H9 (cell line): ENCODE results near the gene PRMT2. TPM values are rescaled to one million over a fixed set of nuclear protein-coding genes. Genes with fewer than 3 reads are reported as not detected.

ENCODE experiments used
- DNase-seq: peaks from one replicate; pipeline ENCODE4 v3.0.0-alpha.2; 2017
- H2AFZ ChIP-seq: one replicate; pipeline ENCODE4 v1.6.1; 2013; ENCODE audit warnings: mild to moderate bottlenecking, low read length, control low read depth, moderate library complexity
- H2AK5ac ChIP-seq: 2 replicates; pipeline ENCODE4 v1.6.1; 2013; ENCODE audit warnings: low read length, control low read depth, mixed read lengths; ENCODE audit not compliant: insufficient read length
- H2BK120ac ChIP-seq: one replicate; pipeline ENCODE4 v1.6.1; 2013; ENCODE audit warnings: low read depth, mild to moderate bottlenecking, low read length, control low read depth, inconsistent platforms; ENCODE audit not compliant: poor library complexity, severe bottlenecking
- H2BK12ac ChIP-seq: 2 replicates; pipeline ENCODE4 v1.6.1; 2013; ENCODE audit warnings: low read length, control low read depth, mixed read lengths, low read depth; ENCODE audit not compliant: insufficient read length
- H2BK15ac ChIP-seq: 2 replicates; pipeline ENCODE4 v1.6.1; 2013; ENCODE audit warnings: low read depth, low read length, control low read depth
- H2BK20ac ChIP-seq: one replicate; pipeline ENCODE4 v1.6.1; 2013; ENCODE audit warnings: low read depth, mild to moderate bottlenecking, low read length, control low read depth, inconsistent platforms; ENCODE audit not compliant: poor library complexity, severe bottlenecking
- H2BK5ac ChIP-seq: 2 replicates; pipeline ENCODE4 v1.6.1; 2013; ENCODE audit warnings: low read length, control low read depth, mixed read lengths; ENCODE audit not compliant: insufficient read length
- H3K14ac ChIP-seq: 2 replicates; pipeline ENCODE4 v1.6.1; 2013; ENCODE audit warnings: low read length, control low read depth; ENCODE audit not compliant: insufficient read depth
- H3K18ac ChIP-seq: 2 replicates; pipeline ENCODE4 v1.6.1; 2013; ENCODE audit warnings: low read depth, mild to moderate bottlenecking, mixed read lengths, low read length, control low read depth; ENCODE audit not compliant: insufficient read length
- H3K23ac ChIP-seq: 2 replicates; pipeline ENCODE4 v1.6.1; 2013; ENCODE audit warnings: low read length, control low read depth, mixed read lengths, low read depth; ENCODE audit not compliant: insufficient read length
- H3K23me2 ChIP-seq: 2 replicates; pipeline ENCODE4 v1.6.1; 2013; ENCODE audit warnings: low read depth, mild to moderate bottlenecking, mixed read lengths, low read length, control low read depth; ENCODE audit not compliant: insufficient read length, poor library complexity, severe bottlenecking
- H3K27ac ChIP-seq: 2 replicates; pipeline ENCODE4 v1.5.1; 2013; ENCODE audit warnings: low read length, control low read depth, mixed read lengths, low read depth; ENCODE audit not compliant: insufficient read length
- H3K27me3 ChIP-seq: 2 replicates; pipeline ENCODE4 v1.6.1; 2013; ENCODE audit warnings: low read length, control low read depth, inconsistent platforms; ENCODE audit not compliant: insufficient read depth
- H3K4ac ChIP-seq: 2 replicates; pipeline ENCODE4 v1.6.1; 2013; ENCODE audit warnings: low read depth, mild to moderate bottlenecking, control low read depth, inconsistent platforms, low read length, moderate library complexity
- H3K4me1 ChIP-seq: 2 replicates; pipeline ENCODE4 v1.6.1; 2013; ENCODE audit warnings: low read length, control low read depth, inconsistent platforms; ENCODE audit not compliant: insufficient read depth
- H3K4me2 ChIP-seq: 2 replicates; pipeline ENCODE4 v1.6.1; 2013; ENCODE audit warnings: low read length, control low read depth, mixed read lengths; ENCODE audit not compliant: insufficient read length, insufficient read depth
- H3K56ac ChIP-seq: 2 replicates; pipeline ENCODE4 v1.6.1; 2013; ENCODE audit warnings: low read depth, mild to moderate bottlenecking, mixed read lengths, low read length, control low read depth; ENCODE audit not compliant: insufficient read length
- H3K79me1 ChIP-seq: 2 replicates; pipeline ENCODE4 v1.6.1; 2013; ENCODE audit warnings: low read depth, mild to moderate bottlenecking, moderate library complexity, low read length, control low read depth, inconsistent platforms; ENCODE audit not compliant: insufficient read depth, poor library complexity, severe bottlenecking
- H3K79me2 ChIP-seq: 2 replicates; pipeline ENCODE4 v1.6.1; 2013; ENCODE audit warnings: low read length, control low read depth, inconsistent platforms; ENCODE audit not compliant: insufficient read depth
- H3K9ac ChIP-seq: 2 replicates; pipeline ENCODE4 v1.6.1; 2013; ENCODE audit warnings: low read length, control low read depth, mixed read lengths; ENCODE audit not compliant: insufficient read length; ENCODE audit errors: extremely low read depth
- H3K9me3 ChIP-seq: one replicate; pipeline ENCODE4 v1.6.1; 2013; ENCODE audit warnings: low read depth, low read length, inconsistent platforms; ENCODE audit not compliant: control insufficient read depth
- H3T11ph ChIP-seq: one replicate; pipeline ENCODE4 v1.6.1; 2013; ENCODE audit warnings: mild to moderate bottlenecking, low read length, control low read depth, inconsistent platforms
- H4K20me1 ChIP-seq: one replicate; pipeline ENCODE4 v1.6.1; 2013; ENCODE audit not compliant: control insufficient read depth, insufficient read length, insufficient read depth
- H4K5ac ChIP-seq: 2 replicates; pipeline ENCODE4 v1.6.1; 2013; ENCODE audit warnings: low read depth, mild to moderate bottlenecking, mixed read lengths, low read length, control low read depth; ENCODE audit not compliant: insufficient read length
- H4K8ac ChIP-seq: replicated peaks from 2 replicates; pipeline ENCODE4 v1.6.1; 2013; ENCODE audit warnings: low read length, control low read depth, mixed read lengths, low read depth; ENCODE audit not compliant: insufficient read length
- H4K91ac ChIP-seq: 2 replicates; pipeline ENCODE4 v1.6.1; 2013; ENCODE audit warnings: low read depth, mild to moderate bottlenecking, moderate library complexity, mixed read lengths, low read length, control low read depth; ENCODE audit not compliant: insufficient read length
- H3K27ac Mint-ChIP-seq, 3 experiments: 2 replicates in 2 of 3; 3 replicates in 1 of 3; pipeline ENCODE4 v1.8.0; 2020 to 2021; ENCODE audit warnings: mixed read lengths in 3 of 3, mild to moderate bottlenecking in 1 of 3, moderate library complexity in 1 of 3
- H3K27me3 Mint-ChIP-seq: 2 replicates; pipeline ENCODE4 v1.8.0; 2021; ENCODE audit warnings: low read depth, mild to moderate bottlenecking, moderate library complexity, mixed read lengths
- H3K36me3 Mint-ChIP-seq, 3 experiments: 2 replicates in 2 of 3; 3 replicates in 1 of 3; pipeline ENCODE4 v1.8.0; 2020 to 2021; ENCODE audit warnings: low read depth in 3 of 3, mixed read lengths in 3 of 3; ENCODE audit not compliant: insufficient read depth in 1 of 3
- H3K4me1 Mint-ChIP-seq, 2 experiments: 2 replicates each; pipeline ENCODE4 v1.8.0; 2020; ENCODE audit warnings: mixed read lengths in 2 of 2
- H3K4me3 Mint-ChIP-seq, 2 experiments: 2 replicates in 1 of 2; 3 replicates in 1 of 2; pipeline ENCODE4 v1.8.0; 2020 to 2021; ENCODE audit warnings: mild to moderate bottlenecking in 2 of 2, mixed read lengths in 2 of 2, moderate library complexity in 1 of 2
- H3K9me3 Mint-ChIP-seq, 2 experiments: 2 replicates in 1 of 2; 3 replicates in 1 of 2; pipeline ENCODE4 v1.8.0; 2020; ENCODE audit warnings: mild to moderate bottlenecking in 2 of 2, mixed read lengths in 2 of 2, moderate library complexity in 1 of 2
- CTCF ChIP-seq: fragments of 200-600 bp; sonication (generic); conservative IDR thresholded peaks from 3 replicates; pipeline ENCODE4 v1.8.0; 2021; ENCODE audit warnings: antibody characterized with exemption, mild to moderate bottlenecking
- WGBS: extraction: QIAGEN DNeasy Blood & Tissue Kit; methylation state at CpG from one replicate; pipeline ENCODE4 v1.1.7; 2013; ENCODE audit warnings: missing lambda C conversion rate, low lambda C conversion rate, mixed read lengths; ENCODE audit not compliant: insufficient read length; ENCODE audit errors: extremely low coverage; 5-methylcytosine and 5-hydroxymethylcytosine counted together
- total RNA-seq: library from RNA; stranded (reverse); gene quantifications from 2 replicates; pipeline ENCODE4 v1.2.1, GENCODE V29; 2021

PRMT2 gene
- total RNA-seq, 1 experiment from 2014 or later = 53.7 TPM

- H3T11ph ChIP-seq = no peak overlapping the region
- H3K9ac ChIP-seq = no peak overlapping the region
- H3K27ac ChIP-seq = no peak overlapping the region
- Mint-ChIP-seq H3K9me3 (no peaks in the 10 kb centered on the region), H3K36me3 (peaks cover 0 to 14% (median 0%) of the 10 kb centered on the region in 3 experiments; a peak in 3 of 7 replicates), H3K4me3 (peak overlapping the region; percentile 77 to 83), H3K27ac (no peak overlapping the region), H3K27me3 (peaks cover 2% of the 10 kb centered on the region; the same call in 1 of the 2 replicates), H3K4me1 (peaks cover 9 to 14% of the 10 kb centered on the region in 2 experiments)
- H2BK20ac ChIP-seq = no peak overlapping the region
- H3K18ac ChIP-seq = no peak overlapping the region
- H3K14ac ChIP-seq = peak overlapping the region; percentile 78; the same call in 1 of the 2 replicates
- DNase-seq = peak; percentile 54
- no peak overlapping the region for H2BK120ac ChIP-seq
- no peak overlapping the region for H4K91ac ChIP-seq
- H2AK5ac ChIP-seq = no peak overlapping the region
- no peaks in the 10 kb centered on the region for H3K79me1 ChIP-seq
- H3K4me1 ChIP-seq = peaks cover 2% of the 10 kb centered on the region; the same call in 1 of the 2 replicates
- H3K79me2 ChIP-seq = no peaks in the 10 kb centered on the region
- no peak for TF ChIP-seq CTCF
- H3K56ac ChIP-seq = no peak overlapping the region
- no peaks in the 10 kb centered on the region for H3K9me3 ChIP-seq
- no peak overlapping the region for H4K8ac ChIP-seq
- peaks cover 16% of the 10 kb centered on the region for H3K23me2 ChIP-seq
- H2BK15ac ChIP-seq = no peak overlapping the region
- no peak overlapping the region for H3K23ac ChIP-seq
- no CpG with 5 or more reads among the region's 53 CpGs for WGBS
- H2BK5ac ChIP-seq = no peak overlapping the region
- no peaks in the 10 kb centered on the region for H4K20me1 ChIP-seq
- no peaks in the 10 kb centered on the region for H3K27me3 ChIP-seq
- H3K4ac ChIP-seq = no peak overlapping the region
- no peak overlapping the region for H4K5ac ChIP-seq
- H3K4me2 ChIP-seq = peak overlapping the region; percentile 96
- H2AFZ ChIP-seq = no peak overlapping the region
- H2BK12ac ChIP-seq = no peak overlapping the region
Measured at GRCh38 chr21:46666941-46667740, 31.7 kb downstream of the PRMT2 start.
